ENCODE data around the gene GARNL3. TPM values are rescaled to one million over a fixed set of nuclear protein-coding genes. Genes with fewer than 3 reads are reported as not detected.

GARNL3 gene
- total RNA-seq, 1 donor from 2014 or later = 32.0 TPM

DNA sequence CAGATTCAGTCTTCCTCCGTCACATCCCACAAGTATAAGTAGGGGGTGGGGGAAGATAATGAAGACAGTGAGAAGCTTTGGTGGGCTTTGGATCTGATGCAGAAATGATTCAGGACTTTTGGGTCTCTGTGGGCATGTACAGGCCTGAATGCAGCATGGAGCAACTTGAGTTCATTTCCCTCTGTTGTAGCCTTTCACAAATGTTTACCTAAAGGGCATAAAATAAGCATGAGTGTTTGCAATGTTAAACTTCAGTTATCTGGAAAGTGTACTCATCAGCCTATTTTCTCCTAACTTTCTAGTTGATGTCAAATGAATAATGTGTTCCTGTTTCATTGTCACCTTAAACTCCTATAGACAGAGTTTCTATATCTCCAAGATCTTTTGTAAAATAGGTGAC, 39.3 kb downstream of the GARNL3 start:
- Histone ChIP-seq H3K79me2 (ENCODE audit: low read depth) (no peaks in the 10 kb centered on the region), H2AFZ (replicated peaks) (no peak overlapping the region), H3K27me3 (no peaks in the 10 kb centered on the region), H3K9ac (no peak overlapping the region), H3K4me1 (no peaks in the 10 kb centered on the region), H3K27ac (no peak overlapping the region), H4K20me1 (ENCODE audit: low read depth) (no peaks in the 10 kb centered on the region), H3K9me3 (ENCODE audit: low read depth) (no peaks in the 10 kb centered on the region), H3K36me3 (no peaks in the 10 kb centered on the region), H3K4me2 (no peak overlapping the region), H3F3A (ENCODE audit: low read depth) (no peaks in the 10 kb centered on the region), H3K4me3 (no peak overlapping the region)
- H3K4me3 Mint-ChIP-seq = no peak overlapping the region
- TF ChIP-seq EZH2 (IDR thresholded peaks at IDR 0.05) (no peak), EZH2phosphoT487 (IDR thresholded peaks at IDR 0.05) (no peak), CTCF (IDR thresholded peaks at IDR 0.05) (no peak)
- H3K9me3 Mint-ChIP-seq = no peaks in the 10 kb centered on the region
- H3K27me3 Mint-ChIP-seq (ENCODE audit: insufficient read depth, low read depth) = peaks cover 2% of the 10 kb centered on the region
- no peak overlapping the region for H3K27ac Mint-ChIP-seq
- no peak for DNase-seq (ENCODE audit: low spot score)
- no peaks in the 10 kb centered on the region for H3K36me3 Mint-ChIP-seq
- H3K4me1 Mint-ChIP-seq = peaks cover 10% of the 10 kb centered on the region

DNA sequence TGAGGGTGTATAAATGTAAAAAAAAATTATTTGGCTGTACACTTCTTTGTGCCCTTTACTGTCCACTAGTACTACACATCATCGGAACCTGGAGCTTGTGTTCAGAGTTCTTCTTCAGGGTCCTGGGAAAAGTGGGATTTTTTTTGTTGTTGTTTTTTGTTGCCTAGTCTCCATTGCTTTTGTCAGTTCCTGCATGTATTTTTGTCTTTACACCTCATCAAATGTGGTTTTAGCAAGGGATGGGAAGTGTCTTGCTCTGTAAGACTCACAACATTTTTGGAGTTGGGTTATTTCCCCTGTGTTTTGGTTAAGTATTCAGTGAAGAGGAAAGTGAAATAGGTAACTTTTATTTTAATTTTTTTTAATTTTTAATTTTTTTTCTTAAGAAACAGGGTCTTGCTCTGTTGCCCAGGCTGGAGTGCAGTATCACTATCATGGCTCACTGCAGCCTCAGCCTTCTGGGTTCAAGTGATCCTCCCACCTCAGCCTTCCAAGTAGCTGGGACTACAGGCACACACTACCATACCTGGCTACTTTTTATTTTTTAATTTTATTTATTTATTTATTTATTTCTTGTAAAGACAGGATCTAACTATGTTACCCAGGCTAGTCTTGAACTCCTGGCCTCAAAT, 40.7 kb downstream of the GARNL3 start:
- Mint-ChIP-seq H3K36me3 (no peaks in the 10 kb centered on the region), H3K4me3 (no peak overlapping the region), H3K9me3 (no peaks in the 10 kb centered on the region), H3K27me3 (ENCODE audit: insufficient read depth, low read depth) (peaks cover under 1% of the 10 kb centered on the region), H3K4me1 (peaks cover 5% of the 10 kb centered on the region), H3K27ac (no peak overlapping the region)
- H3K9ac ChIP-seq = no peak overlapping the region
- no peak for DNase-seq (ENCODE audit: low spot score)
- no peak overlapping the region for H2AFZ ChIP-seq (replicated peaks)
- no peaks in the 10 kb centered on the region for H3K79me2 ChIP-seq (ENCODE audit: low read depth)
- H3K4me3 ChIP-seq = no peak overlapping the region
- no peak overlapping the region for H3K27ac ChIP-seq
- no peaks in the 10 kb centered on the region for H3K36me3 ChIP-seq
- TF ChIP-seq CTCF (IDR thresholded peaks at IDR 0.05) = no peak
- no peak for TF ChIP-seq EZH2phosphoT487 (IDR thresholded peaks at IDR 0.05)
- no peak for TF ChIP-seq EZH2 (IDR thresholded peaks at IDR 0.05)
- H3K4me2 ChIP-seq = no peak overlapping the region
- H4K20me1 ChIP-seq (ENCODE audit: low read depth) = no peaks in the 10 kb centered on the region
- no peaks in the 10 kb centered on the region for H3K27me3 ChIP-seq
- no peaks in the 10 kb centered on the region for H3F3A ChIP-seq (ENCODE audit: low read depth)
- no peaks in the 10 kb centered on the region for H3K9me3 ChIP-seq (ENCODE audit: low read depth)
- H3K4me1 ChIP-seq = no peaks in the 10 kb centered on the region

GRCh38 chr9:127305838-127306226, 41.3 kb downstream of the GARNL3 start:
- Histone ChIP-seq H2AFZ (replicated peaks) (no peak overlapping the region), H3K79me2 (ENCODE audit: low read depth) (no peaks in the 10 kb centered on the region), H3K9ac (no peak overlapping the region), H3F3A (ENCODE audit: low read depth) (no peaks in the 10 kb centered on the region), H3K27ac (no peak overlapping the region), H4K20me1 (ENCODE audit: low read depth) (no peaks in the 10 kb centered on the region), H3K4me1 (no peaks in the 10 kb centered on the region), H3K4me2 (no peak overlapping the region), H3K4me3 (no peak overlapping the region), H3K36me3 (no peaks in the 10 kb centered on the region), H3K9me3 (ENCODE audit: low read depth) (no peaks in the 10 kb centered on the region), H3K27me3 (no peaks in the 10 kb centered on the region)
- no peak overlapping the region for H3K27ac Mint-ChIP-seq
- no peaks in the 10 kb centered on the region for H3K27me3 Mint-ChIP-seq (ENCODE audit: insufficient read depth, low read depth)
- TF ChIP-seq CTCF (IDR thresholded peaks at IDR 0.05) (no peak), EZH2 (IDR thresholded peaks at IDR 0.05) (no peak), EZH2phosphoT487 (IDR thresholded peaks at IDR 0.05) (no peak)
- no peak for DNase-seq (ENCODE audit: low spot score)
- peaks cover 3% of the 10 kb centered on the region for H3K4me1 Mint-ChIP-seq
- H3K9me3 Mint-ChIP-seq = no peaks in the 10 kb centered on the region
- H3K36me3 Mint-ChIP-seq = no peaks in the 10 kb centered on the region
- H3K4me3 Mint-ChIP-seq = no peak overlapping the region
